Occipital lobe (tissue), 2 donors: ENCODE data around the gene MAP3K6. TPM values are rescaled to one million over a fixed set of nuclear protein-coding genes. Genes with fewer than 3 reads are reported as not detected.

ENCODE experiments used
- DNase-seq: peaks from one replicate; lab custom pipeline; 2025; lab: John Stamatoyannopoulos, UW
- total RNA-seq: library from RNA; depleted of rRNA; stranded (reverse); fragments of >200 nt; gene quantifications from one replicate; pipeline ENCODE4 v1.2.3, GENCODE V29; 2014

The MAP3K6 gene
- total RNA-seq, 1 donor from 2014 or later, result 2.7 TPM

- peak; percentile 23 for DNase-seq
These were observed 9.3 kb downstream of the MAP3K6 start for GRCh38 chr1:27357281-27358037.

- DNase-seq, result no peak
These were observed 10.0 kb downstream of the MAP3K6 start for GRCh38 chr1:27356619-27357280.

DNA sequence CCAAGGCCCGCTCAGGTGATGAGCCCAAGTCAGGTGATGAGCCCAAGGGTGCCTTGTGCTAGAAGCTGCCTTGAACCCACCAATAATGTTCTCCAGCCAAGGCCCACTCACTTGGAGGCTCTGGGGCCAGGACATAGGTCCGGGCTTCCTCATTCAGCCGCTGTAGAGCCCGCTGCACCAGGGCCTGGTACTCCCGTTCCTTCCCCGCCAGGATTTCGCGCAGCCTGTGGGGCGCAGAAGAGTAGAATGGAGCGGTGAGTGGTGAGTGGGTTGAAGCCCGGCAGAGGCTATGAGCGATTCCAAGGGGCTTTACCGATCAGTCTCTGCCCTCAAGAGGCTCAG, 10.5 kb downstream of the MAP3K6 start:
- no peak for DNase-seq

GRCh38 chr1:27355683-27356082, 11.1 kb downstream of the MAP3K6 start:
- no peak for DNase-seq

DNA sequence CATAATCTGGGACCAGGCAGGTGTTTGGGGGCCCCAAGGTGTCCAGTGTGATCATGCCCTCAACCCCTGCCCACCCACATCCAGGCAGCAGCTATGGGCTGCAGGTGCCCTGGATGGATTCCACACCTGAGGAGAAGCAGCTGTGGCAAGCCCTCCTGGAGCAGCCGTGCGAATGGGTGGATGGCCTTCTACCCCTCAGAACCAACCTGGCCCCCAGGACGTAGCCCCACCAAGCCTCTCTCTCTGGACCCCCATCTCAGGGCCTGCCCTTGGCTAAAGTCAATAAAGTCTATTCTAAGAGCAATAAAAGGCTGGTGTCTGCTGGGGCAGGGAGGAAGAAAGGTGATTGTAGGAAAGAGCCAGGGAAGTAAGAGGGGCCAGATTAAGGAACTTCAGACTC, 13.1 kb downstream of the MAP3K6 start:
- DNase-seq, result no peak

DNA sequence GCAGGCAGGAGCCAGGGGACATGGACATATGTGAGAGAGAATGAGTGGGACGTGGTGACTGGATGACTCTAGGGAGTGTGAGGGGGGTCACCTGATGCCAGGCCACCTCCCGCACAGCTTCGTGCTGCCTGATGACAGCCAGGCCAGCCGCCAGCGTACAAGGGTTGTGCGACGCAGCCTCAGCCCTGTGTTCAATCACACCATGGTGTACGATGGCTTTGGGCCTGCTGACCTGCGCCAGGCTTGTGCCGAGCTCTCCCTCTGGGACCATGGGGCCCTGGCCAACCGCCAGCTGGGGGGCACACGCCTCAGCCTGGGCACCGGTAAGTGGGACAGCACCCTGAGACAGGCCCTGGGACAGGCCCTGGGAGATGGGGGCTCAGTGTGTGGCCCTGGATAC, 13.6 kb downstream of the MAP3K6 start:
- DNase-seq, result no peak

GRCh38 chr1:27351541-27352107, 15.1 kb downstream of the MAP3K6 start:
- no peak for DNase-seq

DNA sequence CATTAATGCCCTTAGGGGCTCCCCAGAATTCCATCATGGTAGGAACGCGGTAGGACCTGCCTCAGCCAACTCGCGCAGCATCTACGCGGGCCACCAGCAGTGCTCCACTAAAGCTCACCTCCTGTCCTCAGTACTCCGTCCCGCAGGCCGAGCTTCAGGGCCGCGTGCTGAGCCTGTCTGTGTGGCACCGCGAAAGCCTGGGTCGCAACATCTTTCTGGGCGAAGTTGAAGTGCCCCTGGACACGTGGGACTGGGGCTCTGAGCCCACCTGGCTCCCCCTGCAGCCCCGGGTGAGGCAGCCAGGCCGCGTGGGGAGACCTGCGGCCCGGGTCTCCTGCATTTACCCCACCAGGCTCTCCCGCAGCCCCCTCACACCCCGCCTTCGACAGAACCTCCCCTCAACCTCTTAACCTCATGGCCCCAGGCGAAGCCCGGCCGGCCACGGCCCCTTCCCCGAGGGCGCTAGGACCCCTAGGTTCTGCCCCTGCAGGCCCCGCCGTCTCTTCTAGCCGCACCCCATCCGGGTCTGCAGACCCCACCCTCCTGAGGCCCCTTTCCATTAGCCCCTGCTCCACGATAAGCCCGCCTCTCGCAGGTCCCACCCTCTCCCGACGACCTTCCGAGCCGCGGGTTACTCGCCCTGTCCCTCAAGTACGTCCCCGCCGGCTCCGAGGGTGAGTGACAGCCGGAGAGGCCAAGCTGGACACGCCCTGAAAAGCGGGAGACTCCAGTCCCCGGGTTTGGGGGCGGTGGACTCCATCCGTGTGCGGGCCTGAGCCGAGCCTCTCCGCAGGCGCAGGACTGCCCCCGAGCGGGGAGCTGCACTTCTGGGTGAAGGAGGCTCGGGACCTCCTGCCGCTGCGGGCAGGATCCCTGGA, 15.9 kb downstream of the MAP3K6 start:
- no peak for DNase-seq

- DNase-seq, result no peak
These were observed 16.7 kb downstream of the MAP3K6 start for GRCh38 chr1:27349784-27350662.

- DNase-seq, result no peak
These were observed 17.6 kb downstream of the MAP3K6 start for GRCh38 chr1:27348861-27349783.

DNA sequence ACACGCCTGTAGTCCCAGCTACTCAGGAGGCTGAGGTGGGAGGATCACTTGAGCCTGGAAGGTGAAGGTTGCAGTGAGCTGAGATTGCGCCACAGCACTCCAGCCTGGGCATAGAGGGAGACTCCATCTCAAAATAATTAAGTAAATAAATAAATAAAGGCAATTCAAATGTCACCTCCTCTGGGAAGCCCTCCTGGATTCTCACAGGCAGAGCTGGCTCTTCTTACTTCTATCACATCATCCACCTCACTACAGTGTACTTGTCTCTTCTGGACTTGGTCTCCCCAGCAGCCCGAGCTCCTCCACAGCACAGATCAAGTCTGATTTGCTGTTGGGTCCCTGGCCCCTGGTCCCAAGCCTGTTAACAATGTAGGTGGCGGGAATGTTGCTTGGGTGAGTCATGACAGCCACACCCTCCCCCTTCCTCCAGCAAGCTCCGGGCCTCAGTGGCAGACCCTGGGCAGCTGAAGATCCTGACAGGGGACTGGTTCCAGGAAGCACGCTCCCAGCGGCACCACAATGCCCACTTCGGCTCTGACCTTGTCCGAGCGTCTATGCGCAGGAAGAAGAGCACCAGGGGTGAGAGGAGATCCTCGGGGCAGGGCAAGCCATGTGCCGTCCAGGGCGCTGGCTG, 19.7 kb downstream of the MAP3K6 start:
- DNase-seq, result no peak

GRCh38 chr1:27346357-27346756, 20.4 kb downstream of the MAP3K6 start:
- DNase-seq, result no peak

GRCh38 chr1:27345272-27345671, 21.5 kb downstream of the MAP3K6 start:
- DNase-seq, result no peak

DNA sequence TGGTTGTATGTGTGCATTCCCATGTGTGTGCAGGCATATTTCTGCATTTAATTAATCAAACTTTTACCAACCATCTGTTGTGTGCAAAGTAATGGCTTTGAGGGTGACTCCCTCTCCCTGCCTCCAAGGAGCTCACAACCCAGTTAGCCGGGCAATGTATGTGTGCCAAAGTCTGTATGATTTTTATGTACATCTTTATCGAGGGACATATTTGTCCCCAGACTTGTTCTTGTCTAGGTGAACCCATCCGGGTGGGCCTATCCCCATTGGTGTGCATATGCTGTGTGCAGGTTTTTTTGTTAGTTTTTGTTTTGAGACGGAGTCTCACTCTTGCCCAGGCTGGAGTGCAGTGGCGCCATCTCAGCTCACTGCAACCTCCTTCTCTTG, 23.1 kb downstream of the MAP3K6 start:
- no peak for DNase-seq

- DNase-seq, result no peak
These were observed 23.8 kb downstream of the MAP3K6 start for GRCh38 chr1:27342778-27343638.

GRCh38 chr1:27342391-27342777, 24.4 kb downstream of the MAP3K6 start:
- no peak for DNase-seq

DNA sequence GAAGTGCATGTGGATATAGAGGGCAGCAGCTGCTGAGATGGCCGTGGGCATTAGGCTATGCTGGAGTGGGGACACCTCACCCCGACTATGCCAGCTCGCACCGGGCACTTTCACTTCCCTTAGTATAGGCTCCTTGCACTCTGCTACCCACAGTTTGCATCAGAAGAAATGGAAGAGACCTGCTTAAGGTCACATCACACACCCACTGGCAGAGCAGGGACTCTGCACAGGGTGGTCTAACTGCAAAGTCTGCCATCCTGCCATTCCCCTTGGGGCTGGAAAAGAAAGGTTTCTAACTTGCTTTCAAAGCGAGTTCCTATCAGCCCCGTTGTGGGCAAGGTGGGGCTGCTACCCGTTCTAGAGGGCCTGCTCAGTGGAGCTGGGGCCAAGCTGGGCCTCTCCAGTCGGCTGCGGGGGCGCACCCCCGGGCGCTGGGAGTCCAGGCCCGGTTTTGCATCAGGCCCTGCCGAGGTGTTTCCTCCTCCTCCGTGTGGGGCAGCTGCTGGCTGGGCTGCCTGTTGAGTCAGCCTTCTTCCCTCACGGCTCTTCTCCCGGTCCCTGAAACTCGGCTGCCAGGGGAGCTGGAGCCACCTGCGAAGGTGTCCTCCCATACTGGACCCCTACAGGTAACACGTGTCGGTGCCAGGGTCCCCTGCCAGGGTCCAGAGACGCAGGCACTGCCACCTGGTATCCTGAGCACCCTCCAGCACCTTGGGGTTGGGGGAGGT, 25.1 kb downstream of the MAP3K6 start, which contains the start of gene SYTL1:
SYTL1 (plus strand) TSS at position 498 of the 728 bp plus-strand sequence. CDS start 3,313 bp downstream, outside the sequence.
- peak; percentile 30 for DNase-seq

- no peak for DNase-seq
These were observed 27.5 kb downstream of the MAP3K6 start for GRCh38 chr1:27339213-27339612.
